ENCODE data around the gene MYOC.
A peak's percentile ranks its signal among the peaks of the same experiment; 100 is the strongest.

Gene MYOC

GRCh38 chr1:171644805-171645483 is 7.5 kb downstream of the MYOC start:
- H3K4me2 ChIP-seq (ENCODE audit: low read length), result no peak overlapping the region
- H3K9me2 ChIP-seq (ENCODE audit: low read depth, low read length), result no peaks in the 10 kb centered on the region
- no peak overlapping the region for H3K27ac ChIP-seq (ENCODE audit: low read depth, low read length, poor library complexity, severe bottlenecking)
- TF ChIP-seq, protein P1, sequence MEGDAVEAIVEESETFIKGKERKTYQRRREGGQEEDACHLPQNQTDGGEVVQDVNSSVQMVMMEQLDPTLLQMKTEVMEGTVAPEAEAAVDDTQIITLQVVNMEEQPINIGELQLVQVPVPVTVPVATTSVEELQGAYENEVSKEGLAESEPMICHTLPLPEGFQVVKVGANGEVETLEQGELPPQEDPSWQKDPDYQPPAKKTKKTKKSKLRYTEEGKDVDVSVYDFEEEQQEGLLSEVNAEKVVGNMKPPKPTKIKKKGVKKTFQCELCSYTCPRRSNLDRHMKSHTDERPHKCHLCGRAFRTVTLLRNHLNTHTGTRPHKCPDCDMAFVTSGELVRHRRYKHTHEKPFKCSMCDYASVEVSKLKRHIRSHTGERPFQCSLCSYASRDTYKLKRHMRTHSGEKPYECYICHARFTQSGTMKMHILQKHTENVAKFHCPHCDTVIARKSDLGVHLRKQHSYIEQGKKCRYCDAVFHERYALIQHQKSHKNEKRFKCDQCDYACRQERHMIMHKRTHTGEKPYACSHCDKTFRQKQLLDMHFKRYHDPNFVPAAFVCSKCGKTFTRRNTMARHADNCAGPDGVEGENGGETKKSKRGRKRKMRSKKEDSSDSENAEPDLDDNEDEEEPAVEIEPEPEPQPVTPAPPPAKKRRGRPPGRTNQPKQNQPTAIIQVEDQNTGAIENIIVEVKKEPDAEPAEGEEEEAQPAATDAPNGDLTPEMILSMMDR (IDR thresholded peaks at IDR 0.05; ENCODE audit: low read length), result peak; percentile 88
- TF ChIP-seq EZH2 (IDR thresholded peaks at IDR 0.05; ENCODE audit: borderline replicate concordance, low read length), result no peak
- H4K20me1 ChIP-seq (ENCODE audit: insufficient read depth, low read length), result no peaks in the 10 kb centered on the region
- H3K9ac ChIP-seq (ENCODE audit: low read length), result no peak overlapping the region
- H3K4me1 ChIP-seq (ENCODE audit: insufficient read depth, low read length, severe bottlenecking), result no peaks in the 10 kb centered on the region
- no peaks in the 10 kb centered on the region for H3K79me2 ChIP-seq (ENCODE audit: insufficient read depth, low read length)
- no peaks in the 10 kb centered on the region for H3K9me3 ChIP-seq (ENCODE audit: low read length)
- no peaks in the 10 kb centered on the region for H3K36me3 ChIP-seq (ENCODE audit: insufficient read depth, low read length)
- no peak overlapping the region for H2AFZ ChIP-seq (ENCODE audit: low read length)
- H3K27me3 ChIP-seq (ENCODE audit: insufficient read depth, low read length), result no peaks in the 10 kb centered on the region
- H3F3A ChIP-seq (ENCODE audit: insufficient read depth, low read length), result no peaks in the 10 kb centered on the region
- no peak overlapping the region for H3K4me3 ChIP-seq (ENCODE audit: low read depth, low read length, poor library complexity, severe bottlenecking)

DNA sequence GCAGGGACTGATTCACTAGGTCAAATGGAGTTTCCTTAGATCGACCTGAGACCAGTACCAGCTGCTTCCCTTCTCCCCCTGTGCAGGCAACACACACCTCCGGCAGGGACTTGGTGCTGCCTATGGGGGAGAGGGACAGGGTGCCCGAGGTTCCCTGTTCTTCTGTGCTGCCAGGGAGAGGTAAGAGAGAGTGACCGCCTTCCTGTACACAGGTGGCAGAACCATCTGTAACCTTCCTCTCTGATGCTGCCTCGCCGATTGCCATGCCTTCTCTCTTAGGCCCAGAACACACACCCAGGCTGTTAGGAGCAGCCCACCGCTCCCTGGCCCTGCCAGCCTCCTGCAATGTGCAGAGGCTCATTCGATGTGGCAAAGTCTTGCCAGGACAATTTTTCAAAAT is 9.3 kb downstream of the MYOC start:
- H3K9ac ChIP-seq (ENCODE audit: low read length), result no peak overlapping the region
- no peaks in the 10 kb centered on the region for H4K20me1 ChIP-seq (ENCODE audit: insufficient read depth, low read length)
- no peaks in the 10 kb centered on the region for H3K36me3 ChIP-seq (ENCODE audit: insufficient read depth, low read length)
- no peaks in the 10 kb centered on the region for H3K9me2 ChIP-seq (ENCODE audit: low read depth, low read length)
- H3K27ac ChIP-seq (ENCODE audit: low read depth, low read length, poor library complexity, severe bottlenecking), result no peak overlapping the region
- H2AFZ ChIP-seq (ENCODE audit: low read length), result no peak overlapping the region
- TF ChIP-seq EZH2 (IDR thresholded peaks at IDR 0.05; ENCODE audit: borderline replicate concordance, low read length), result no peak
- TF ChIP-seq, protein P1 (IDR thresholded peaks at IDR 0.05; ENCODE audit: low read length), result no peak
- no peaks in the 10 kb centered on the region for H3K27me3 ChIP-seq (ENCODE audit: insufficient read depth, low read length)
- H3K4me1 ChIP-seq (ENCODE audit: insufficient read depth, low read length, severe bottlenecking), result no peaks in the 10 kb centered on the region
- no peaks in the 10 kb centered on the region for H3K9me3 ChIP-seq (ENCODE audit: low read length)
- no peaks in the 10 kb centered on the region for H3F3A ChIP-seq (ENCODE audit: insufficient read depth, low read length)
- no peak overlapping the region for H3K4me3 ChIP-seq (ENCODE audit: low read depth, low read length, poor library complexity, severe bottlenecking)
- no peaks in the 10 kb centered on the region for H3K79me2 ChIP-seq (ENCODE audit: insufficient read depth, low read length)
- no peak overlapping the region for H3K4me2 ChIP-seq (ENCODE audit: low read length)

DNA sequence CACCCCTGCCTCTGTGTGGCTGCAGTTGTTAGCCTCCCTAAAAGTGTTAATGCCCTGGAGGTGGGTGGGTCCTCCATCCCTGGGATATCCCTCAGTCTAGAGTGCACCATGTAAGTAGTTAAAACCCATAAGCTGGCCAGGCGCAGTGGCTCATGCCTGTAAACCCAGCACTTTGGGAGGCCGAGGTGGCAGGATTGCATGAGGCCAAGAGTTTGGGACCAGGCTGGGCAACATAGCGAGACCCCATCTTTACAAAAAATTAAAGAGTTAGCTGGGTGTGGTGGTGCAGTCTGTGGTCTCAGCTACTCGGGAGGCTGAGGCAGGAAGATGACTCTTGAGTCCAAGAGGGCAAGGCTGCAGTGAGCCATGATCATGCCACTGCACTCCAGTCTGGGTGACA is 10.3 kb downstream of the MYOC start:
- Histone ChIP-seq H3K9ac (ENCODE audit: low read length) (no peak overlapping the region), H3K36me3 (ENCODE audit: insufficient read depth, low read length) (no peaks in the 10 kb centered on the region), H4K20me1 (ENCODE audit: insufficient read depth, low read length) (no peaks in the 10 kb centered on the region), H3K27ac (ENCODE audit: low read depth, low read length, poor library complexity, severe bottlenecking) (no peak overlapping the region), H3K4me3 (ENCODE audit: low read depth, low read length, poor library complexity, severe bottlenecking) (no peak overlapping the region), H3K79me2 (ENCODE audit: insufficient read depth, low read length) (no peaks in the 10 kb centered on the region), H2AFZ (ENCODE audit: low read length) (no peak overlapping the region), H3K4me2 (ENCODE audit: low read length) (no peak overlapping the region), H3K4me1 (ENCODE audit: insufficient read depth, low read length, severe bottlenecking) (no peaks in the 10 kb centered on the region), H3K9me3 (ENCODE audit: low read length) (no peaks in the 10 kb centered on the region), H3K27me3 (ENCODE audit: insufficient read depth, low read length) (no peaks in the 10 kb centered on the region), H3F3A (ENCODE audit: insufficient read depth, low read length) (no peaks in the 10 kb centered on the region), H3K9me2 (ENCODE audit: low read depth, low read length) (no peaks in the 10 kb centered on the region)
- TF ChIP-seq, protein P1 (IDR thresholded peaks at IDR 0.05; ENCODE audit: low read length), result no peak
- no peak for TF ChIP-seq EZH2 (IDR thresholded peaks at IDR 0.05; ENCODE audit: borderline replicate concordance, low read length)

Data from OCI-LY1 (cell line).